NOMO-1 (cell line): Measurements from ENCODE around the gene PARVB.

Source experiments
- DNase-seq, 2 experiments: peaks; one replicate each; lab custom pipeline; 2025; ENCODE audit not compliant: unreplicated experiment in 2 of 2; lab: John Stamatoyannopoulos, UW

The PARVB gene

DNA sequence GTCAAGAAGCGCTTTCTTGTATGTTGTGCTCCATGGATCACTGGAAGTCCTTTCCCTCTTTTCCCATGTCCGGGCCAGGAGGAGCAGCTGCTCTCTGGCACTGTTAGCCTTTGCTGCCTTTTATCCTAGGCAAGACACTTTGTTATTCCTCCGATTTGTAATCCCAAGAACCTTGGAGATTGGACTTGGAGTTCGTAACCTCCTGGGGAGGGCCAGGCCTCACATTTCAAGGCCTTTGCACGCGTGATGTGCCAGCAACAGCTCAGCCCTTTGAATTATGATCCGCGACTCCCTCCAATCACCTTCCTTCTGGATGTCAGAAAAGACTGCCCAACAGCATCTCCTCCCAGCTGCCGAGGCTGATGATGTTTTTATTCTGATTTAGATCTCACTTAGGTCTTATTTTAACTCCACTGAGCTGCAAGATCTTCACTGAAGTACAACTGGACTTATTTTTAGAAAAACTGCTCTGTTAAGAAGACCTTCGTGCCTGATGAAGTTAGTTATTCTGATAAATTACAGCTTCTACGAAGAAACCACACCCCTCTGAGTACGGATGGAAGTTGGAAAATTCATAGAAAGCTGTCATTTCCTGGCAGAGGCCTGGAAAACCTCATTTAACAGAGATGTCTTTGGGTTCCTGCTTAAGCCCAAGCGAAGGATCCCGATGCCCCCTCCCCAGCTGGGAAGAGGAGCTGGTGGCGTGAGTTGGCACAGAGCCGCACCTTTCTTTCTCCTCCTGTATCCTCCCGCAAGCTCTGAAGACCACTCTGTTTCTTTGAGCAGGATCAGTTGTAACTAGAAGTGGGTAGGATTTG, 62.4 kb downstream of the PARVB start:
- DNase-seq = no peak

DNA sequence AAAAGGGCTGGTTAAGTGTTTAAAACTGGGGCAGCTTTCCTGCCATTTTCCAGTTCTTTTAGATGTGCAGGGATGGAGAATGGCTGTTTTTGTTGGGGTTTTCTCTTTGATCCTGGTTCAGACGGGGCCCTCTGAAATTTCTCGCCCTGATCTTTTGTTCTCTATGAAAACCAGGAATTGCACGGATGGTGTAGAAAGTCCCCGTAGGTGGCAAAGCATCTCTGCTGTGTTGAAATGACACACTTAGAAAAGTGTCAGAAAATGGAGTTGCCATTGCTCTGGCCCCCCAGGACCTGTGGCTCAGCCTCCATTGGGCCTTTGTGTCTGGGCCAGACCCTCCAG, 63.0 kb downstream of the PARVB start:
- no peak for DNase-seq

DNA sequence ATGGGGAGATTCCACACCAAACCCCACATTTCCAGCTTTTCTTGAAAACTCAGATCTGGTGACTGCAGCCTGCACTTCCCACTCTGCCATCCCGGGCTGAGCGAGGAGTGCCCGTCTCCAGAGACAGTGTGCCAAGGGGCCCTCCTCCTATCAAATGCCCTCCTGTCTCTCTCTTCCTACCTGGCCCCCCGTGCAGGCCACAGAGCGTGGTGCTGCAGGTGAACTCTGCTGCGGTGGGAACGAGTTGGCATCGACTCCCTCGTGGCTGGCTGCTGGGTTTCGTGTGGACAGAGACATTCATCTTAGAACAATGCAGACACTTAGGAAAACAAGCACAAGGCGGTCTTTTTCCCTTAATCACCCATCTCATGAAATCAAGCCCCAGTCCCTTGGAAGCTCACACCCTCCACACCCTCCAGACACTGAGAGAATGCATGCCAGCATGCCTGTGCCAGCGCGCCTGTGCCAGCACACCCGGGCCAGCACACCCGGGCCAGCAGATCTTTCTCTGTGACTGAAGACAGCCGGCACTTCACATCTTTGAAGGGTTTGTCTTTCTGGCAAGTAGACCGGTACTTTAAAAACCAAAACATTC, 65.0 kb downstream of the PARVB start:
- no peak for DNase-seq

DNA sequence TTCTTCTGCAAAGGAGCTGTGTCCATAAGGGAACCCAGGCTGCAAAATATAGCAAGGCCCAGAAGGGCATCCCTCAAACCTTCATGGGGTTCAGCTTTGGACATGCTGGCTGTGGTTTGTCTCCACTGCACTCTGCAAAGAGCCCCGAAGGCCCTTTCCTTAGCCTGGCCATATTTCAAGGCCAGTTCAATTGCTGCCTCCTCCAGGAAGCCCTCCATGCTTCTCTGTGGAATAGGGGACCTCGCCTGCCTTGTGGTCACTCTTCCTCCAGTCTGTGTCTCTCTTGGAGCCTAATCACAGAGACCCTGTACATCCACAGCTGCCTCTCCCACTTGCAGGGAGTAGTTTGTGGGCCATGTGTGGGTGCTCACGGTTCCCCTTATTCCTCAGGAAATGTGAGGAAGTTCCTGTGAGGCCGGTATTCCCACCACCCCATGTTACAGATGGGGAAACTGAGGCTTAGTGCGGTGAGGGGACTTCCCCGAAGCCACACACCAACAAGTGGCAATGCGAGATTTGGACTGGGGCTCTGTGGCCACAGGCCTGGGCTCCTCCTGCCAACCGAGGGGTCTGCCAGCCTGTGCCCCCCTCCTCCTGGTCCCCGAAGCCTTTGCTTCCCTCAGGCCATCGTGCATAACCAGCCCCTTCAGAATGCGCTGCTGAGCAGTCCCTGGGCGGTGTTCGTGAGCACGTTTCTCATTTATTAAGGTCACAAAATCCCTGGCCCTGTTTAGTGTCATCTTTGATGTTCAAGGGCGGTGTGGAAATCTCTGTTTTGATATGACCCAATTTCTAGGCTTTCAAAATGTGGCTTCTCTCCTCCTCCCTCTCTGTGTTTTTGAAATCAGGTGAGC, 65.8 kb downstream of the PARVB start:
- DNase-seq = no peak

DNA sequence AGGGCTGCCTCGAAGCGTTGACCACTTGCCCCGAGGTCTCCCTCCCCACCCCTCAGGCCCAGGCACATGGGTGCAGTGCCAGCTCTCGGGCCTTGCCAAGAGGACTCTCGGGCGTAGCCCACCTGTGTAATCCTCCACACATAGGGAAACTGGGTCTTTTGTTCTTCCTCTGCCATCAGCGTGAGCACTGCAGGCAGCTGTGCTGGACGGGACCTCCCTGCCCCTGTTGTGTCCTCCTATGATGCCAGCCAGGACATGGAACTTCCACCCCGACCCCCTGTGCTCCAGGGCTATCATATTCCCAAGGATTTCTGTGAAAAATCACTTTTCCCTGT, 66.4 kb downstream of the PARVB start:
- no peak for DNase-seq

DNA sequence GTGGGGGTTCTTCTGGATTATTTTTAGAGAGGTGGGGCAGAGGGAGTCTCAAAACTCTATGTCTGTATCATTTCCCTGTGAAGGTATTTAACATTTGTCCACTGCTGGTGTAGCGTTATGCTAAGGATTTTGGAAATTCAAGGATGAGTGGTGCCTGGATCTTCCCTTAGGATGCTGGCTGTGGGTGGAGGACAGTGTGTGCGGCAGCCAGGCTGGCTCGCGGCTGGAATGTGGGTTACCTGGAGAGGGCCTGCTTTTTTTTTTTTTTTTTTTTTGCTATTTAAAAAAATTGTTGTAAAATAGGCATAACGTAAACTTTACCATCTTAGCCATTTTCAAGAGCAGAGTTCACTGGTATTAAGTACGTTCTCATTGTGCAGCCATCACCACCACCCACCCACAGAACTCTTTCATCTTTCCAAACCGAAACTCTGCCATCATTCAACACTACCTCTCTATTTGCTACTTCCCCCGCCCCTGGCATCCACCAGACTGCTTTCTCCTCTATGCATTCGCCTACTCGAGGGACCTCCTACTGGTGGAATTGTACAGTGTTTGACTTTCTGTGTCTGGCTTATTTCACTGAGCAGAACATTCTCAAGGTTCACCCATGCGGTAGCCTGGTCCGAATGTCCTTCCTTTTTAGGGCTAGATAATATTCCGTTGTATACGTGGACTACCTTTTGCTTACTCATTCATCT, 67.1 kb downstream of the PARVB start:
- DNase-seq = no peak

DNA sequence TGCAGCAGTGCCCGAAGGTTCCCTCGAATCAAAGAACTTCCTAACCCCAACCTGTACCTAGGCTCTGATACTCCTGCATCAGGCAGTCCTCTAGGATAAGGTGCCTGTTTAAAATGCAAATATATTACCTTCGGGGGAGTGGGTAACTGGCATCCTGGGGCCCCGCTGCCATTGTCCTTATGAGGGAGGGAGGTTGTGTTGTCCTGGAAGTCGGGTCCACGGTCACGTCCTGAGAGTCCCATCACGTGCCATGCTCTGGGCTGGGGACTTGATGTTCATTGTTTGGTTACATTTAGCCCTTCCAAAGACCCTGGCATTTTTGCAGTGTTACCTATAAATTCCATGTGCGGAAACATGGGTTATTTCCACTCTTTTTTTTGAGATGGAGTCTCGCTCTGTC, 67.6 kb downstream of the PARVB start:
- DNase-seq = no peak

DNA sequence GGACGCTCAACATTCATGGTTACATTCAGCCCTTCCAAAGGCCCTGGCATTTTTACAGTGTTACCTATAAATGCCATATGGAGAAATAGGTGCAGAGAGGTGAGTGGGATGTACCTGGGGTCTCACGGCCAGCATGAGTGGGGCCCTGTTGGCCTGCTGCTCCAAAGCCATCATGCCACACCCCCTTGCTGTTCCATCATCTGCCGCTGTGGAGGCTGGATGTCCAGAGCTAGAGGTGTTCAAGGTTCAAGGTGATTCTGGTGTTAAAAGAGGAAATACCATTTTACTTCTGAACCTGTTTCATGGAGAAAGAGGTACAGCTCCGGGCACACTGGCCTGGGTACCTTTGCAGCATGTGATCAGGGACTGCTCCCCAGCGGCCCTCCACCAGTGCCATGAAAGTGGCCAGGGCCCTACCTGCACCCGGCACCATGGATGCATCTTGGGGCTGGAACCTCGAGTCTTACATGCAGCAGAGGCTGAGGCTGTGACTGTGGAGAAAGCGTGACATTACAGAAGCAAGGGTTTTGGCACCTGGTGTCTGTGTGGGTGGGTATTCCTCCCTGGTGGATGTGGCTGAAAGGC, 68.6 kb downstream of the PARVB start:
- no peak for DNase-seq

DNA sequence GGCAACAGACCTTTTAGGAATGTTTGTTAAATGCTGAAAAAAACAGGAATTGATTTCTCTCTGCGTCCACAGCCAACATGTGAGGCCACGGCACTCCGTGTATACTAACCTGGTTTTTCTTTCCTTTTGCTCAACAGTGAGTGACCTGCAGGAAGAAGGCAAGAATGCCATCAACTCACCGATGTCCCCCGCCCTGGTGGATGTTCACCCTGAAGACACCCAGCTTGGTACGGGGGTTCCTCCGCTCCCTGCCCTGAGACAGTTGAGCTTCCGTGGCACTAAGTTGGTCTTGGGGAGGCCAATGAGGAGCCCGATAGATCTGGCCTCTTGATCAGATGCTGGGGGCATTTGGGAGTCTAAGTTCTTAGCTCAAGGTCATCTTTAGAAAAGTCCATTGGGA, 69.7 kb downstream of the PARVB start:
- DNase-seq = no peak

DNA sequence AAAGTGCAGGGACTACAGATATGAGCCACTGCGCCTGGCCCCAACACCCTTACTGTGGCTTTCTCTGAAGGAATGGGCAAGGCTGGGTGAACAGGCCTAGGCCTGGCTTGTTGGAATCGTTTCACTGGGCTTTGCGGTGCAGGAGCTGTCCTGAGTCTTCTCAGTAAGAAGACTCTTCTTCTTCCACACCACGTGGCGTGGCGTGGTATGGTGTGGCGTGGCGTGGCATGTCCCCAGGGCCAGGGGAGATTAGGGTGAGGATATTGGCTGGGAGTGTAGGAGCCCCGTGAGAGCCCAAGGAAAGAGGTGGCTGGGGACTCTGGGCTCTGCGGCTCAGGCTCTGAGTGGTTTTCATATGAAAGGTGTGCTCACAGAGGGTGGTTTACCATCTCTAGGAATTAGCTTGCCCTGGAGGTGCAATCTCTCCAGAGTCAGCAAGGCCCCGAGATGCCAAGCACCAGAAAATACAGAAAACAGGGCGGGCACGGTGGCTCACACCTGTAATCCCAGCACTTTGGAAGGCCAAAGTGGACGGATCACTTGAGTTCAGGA, 70.7 kb downstream of the PARVB start:
- no peak for DNase-seq

DNA sequence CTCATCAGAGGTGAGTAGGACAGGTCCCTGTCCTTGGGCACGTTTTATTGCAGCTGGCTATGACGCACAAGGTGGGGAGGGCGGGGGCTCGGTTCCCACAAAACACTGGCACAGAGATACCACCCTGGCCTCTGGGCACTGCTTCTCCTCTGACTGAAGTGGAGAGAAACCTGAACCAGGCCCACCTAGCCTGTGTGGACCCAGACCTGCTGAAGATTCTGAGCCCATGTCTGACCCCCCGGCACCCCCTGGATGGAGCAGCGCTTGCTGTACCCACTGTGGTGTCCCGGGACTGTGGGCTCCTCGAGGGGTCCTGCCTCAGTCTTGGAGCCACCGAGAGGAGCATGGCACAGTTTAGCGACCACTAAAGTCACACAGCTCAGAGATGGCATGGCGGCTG, 72.6 kb downstream of the PARVB start:
- DNase-seq = no peak

DNA sequence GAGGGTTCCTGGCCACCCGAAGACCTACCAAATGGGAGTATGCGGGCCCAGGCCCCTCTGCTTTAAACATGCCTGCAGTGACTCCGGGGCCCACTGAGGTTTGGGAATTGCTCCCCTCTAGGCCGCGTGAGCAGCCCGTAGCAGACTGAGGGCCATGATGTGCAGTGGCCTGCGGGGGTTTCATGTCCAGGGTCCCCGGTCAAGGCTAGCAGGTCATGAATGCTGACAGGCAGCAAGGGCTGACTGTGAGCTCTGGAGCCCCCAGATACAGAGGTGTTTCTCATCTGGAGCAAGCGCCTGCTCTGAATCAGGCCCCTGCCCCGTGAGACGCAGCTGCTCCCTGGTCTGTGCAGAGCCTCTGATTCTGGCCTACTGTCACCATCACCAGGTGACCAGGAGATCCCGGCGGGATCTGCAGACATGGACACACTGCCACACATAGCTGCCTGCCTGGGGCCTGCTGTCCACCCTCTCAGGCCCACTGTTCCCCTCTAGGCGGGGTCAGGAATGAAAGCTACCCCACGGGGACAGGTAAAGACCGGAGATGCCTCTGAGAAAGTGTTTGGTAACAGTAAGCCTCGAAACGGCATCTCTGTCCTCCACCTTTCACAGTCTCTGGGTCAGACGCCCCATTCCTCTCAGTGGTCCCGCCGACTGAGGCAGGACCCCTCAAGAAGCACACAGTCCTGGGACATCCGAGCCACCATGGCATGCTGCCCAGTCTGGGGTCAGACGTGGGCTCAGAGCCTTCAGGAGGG, 73.3 kb downstream of the PARVB start:
- DNase-seq = no peak

DNA sequence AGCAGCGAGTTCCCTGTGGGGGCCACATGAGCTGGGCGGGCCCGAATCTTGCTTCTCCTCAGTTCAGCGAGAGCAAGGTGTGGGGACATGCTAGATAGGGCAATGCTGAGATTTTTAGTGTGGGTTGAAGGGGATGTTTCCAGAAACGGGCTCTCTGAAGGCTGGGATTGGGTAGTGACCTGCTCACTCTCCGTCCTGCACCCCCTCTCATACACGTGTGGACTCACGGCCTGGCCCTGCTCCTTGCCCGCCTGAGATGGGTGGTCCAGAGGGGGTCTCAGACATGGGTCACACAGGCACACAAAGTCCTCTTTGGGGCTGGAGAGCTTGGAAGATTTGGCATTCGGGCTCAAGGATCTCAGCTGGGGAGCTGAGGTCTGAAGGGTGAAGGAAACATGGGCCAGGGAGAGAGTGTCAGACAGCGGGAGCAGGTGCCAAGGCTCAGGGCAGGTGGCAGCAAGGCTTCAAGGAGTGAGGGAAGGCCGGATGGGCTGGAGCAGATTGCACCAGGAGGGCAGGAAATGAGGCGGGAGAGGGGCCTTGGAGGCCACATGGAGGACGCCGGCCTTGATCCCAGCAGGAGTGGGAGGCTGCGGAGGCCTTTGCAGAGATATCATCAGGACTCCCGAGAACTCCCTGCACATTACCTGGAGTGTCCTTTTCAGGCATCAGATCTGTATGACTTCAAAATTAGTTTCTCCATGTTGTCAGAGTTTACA, 74.1 kb downstream of the PARVB start:
- DNase-seq = no peak

DNA sequence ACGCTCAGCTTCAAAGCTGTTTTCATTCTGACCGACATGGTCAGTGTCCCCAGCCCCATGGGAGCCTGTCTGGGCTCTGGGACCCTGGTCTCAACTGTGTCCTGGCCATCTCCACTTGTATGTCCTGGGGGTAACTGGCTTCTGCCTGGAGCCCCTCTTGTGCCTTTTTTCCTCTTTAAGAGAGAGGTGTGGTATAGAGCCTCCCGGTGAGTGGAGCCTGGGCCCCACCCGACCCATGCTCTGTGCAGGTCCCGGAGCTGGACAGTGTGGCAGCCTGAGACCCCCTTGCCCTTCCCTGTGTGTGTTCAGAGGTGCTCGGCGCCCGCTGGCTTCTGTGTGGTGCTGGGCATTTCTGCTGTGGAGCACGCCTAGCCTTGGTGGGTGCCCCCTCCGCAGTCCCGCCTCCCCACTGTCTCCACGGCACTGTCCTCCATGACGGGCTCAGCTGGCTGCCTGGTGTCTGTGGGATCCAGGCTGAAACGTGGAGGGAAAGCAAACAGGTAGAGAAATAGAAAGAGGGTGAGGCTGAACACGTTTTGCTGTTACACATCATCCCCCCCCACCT, 74.9 kb downstream of the PARVB start:
- DNase-seq = no peak

DNA sequence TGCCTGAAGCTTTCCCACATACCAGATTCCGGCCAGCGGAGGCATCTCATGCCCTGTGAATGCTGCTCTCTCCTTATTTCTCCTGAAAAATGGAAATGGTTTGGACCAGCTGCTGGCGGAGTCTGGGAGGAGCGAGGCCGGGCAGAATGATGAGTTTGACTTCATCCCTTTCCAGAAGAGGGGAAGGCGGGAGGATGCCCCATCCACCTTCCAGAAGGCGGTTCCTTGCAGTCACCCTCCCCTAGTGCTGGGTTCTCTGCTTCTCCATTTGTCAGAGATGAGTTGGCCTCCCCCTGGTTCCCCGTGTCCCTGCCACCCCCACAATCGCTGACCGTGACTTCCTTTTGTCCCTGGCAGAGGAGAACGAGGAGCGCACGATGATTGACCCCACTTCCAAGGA, 75.6 kb downstream of the PARVB start:
- DNase-seq = no peak

DNA sequence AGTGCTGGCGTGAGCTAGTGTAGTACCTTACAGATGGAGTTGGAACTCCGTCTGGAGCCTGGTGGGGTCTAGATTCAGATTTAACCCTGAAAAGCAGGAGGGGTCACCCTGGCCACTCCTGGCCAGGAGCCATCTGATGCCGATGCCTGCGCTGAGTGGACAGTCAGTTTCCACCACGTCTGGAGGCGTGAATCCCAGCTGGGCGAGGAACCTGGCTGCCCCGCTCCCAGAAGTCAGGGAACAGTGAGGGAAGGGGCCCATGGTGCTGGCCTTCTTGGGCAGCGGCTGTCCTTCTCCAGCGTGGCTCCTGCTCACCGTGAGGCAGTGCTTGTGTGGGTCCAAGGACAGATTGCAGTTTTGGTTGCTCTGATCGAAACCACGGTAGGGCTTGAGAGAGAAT, 76.3 kb downstream of the PARVB start:
- DNase-seq = no peak

DNA sequence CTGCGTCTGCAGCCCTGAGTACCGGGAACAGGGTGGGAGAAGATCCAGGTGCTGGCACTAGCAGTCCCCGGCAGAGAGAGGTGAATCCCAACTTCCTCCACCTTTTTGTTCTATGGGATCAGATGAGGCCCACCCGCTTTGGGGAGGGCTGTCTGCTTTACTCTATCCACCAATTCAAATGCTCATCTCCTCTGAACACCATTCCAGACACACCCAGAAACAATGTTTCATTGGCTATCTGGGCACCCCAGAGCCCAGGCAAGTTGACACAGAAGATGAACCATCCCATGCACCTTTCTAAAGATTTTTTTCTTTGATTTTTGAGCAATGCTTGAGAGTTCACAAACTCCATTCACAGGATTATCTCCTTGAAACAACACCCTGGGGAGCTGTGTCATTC, 78.0 kb downstream of the PARVB start:
- DNase-seq = no peak

DNA sequence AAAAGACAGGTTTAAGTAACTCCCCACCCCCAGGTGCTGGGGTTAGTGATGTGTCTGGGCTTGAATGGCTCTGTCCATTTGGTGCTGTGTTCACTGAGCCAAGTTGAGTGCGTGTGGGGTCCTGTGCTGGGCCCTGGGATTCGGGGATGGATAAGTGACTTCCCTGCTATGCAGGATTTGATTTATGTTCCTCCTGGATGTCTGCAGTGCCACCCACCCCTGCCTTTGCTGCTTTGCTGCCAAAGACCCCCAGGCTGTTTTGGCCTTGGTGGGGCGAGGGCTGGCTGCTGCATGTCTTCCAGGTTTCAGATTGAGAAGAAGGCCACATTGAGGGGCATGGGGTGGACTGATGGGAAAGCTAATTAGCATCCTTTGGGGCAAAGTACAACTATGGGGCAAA, 78.8 kb downstream of the PARVB start:
- DNase-seq = no peak
